ENCODE data around the gene ABCC10.
"Not testable (repeated sequence)": the region's sequence is repeated elsewhere in the genome, so short reads cannot be mapped to it uniquely, and the experiment has no call there.

The ABCC10 gene

GRCh38 chr6:43495409-43495941 lies 68.1 kb downstream of the ABCC10 start:
- DNase-seq (ENCODE audit: low read depth in 3 of 3) = no peak

- DNase-seq (ENCODE audit: low read depth in 3 of 3) = no peak
These were observed 69.2 kb downstream of the ABCC10 start for GRCh38 chr6:43496370-43497128.

GRCh38 chr6:43497129-43497396 lies 69.7 kb downstream of the ABCC10 start:
- DNase-seq (ENCODE audit: low read depth in 3 of 3) = no peak

GRCh38 chr6:43497689-43498088 lies 70.3 kb downstream of the ABCC10 start:
- DNase-seq (ENCODE audit: low read depth in 3 of 3) = no peak

GRCh38 chr6:43498291-43498690 lies 71.0 kb downstream of the ABCC10 start:
- not testable (repeated sequence) for DNase-seq (ENCODE audit: low read depth in 3 of 3)

GRCh38 chr6:43499028-43499815 lies 71.9 kb downstream of the ABCC10 start:
- DNase-seq (ENCODE audit: low read depth in 3 of 3) = no peak
